K562 (cell line): Measurements from ENCODE around the gene OSBPL10. TPM values are rescaled to one million over a fixed set of nuclear protein-coding genes. Genes with fewer than 3 reads are reported as not detected.

ENCODE experiments used
- ATAC-seq: fragments of 200-7000 bp; cut with Tn5 transposase; 3 replicates; pipeline ENCODE4 v1.9.1; 2020; ENCODE audit warnings: moderate library complexity
- BruUV-seq: library from RNA; stranded (reverse); fragments of 400-500 nt; replicated peaks from 2 replicates; lab custom pipeline; 2021; lab: Mats Ljungman, UMichigan
- CTCF ChIA-PET: fragments of 300-600 bp; formaldehyde crosslinking; extraction: SDS; loops from one replicate; lab custom pipeline; 2021; ENCODE audit warnings: low intra/inter-chr PET ratio; lab: Yijun Ruan, JAX
- POLR2A ChIA-PET: fragments of 300-600, 350-650 bp; sonication (Branson Sonifier 250); formaldehyde crosslinking; extraction: SDS; loops from one replicate; lab custom pipeline; 2021; ENCODE audit warnings: antibody characterized with exemption, inconsistent platforms; lab: Yijun Ruan, JAX
- DNase-seq, 4 experiments: peaks; one replicate each; pipeline versions ENCODE4 v3.0.0 to v3.0.0-alpha.2; 2011 to 2018; ENCODE audit warnings: low spot score in 3 of 4, mixed read lengths in 3 of 4; ENCODE audit errors: extremely low read depth in 1 of 4
- FAIRE-seq: peaks from 2 replicates; lab custom pipeline; 2011; peaks lifted over from hg19 to GRCh38; lab: Jason Lieb, UNC
- H2AFZ ChIP-seq: 2 replicates; pipeline ENCODE4 v1.6.0; 2011; ENCODE audit warnings: low read depth, low read length, control low read depth, inconsistent platforms
- H3K27ac ChIP-seq: fragments of 200-600 bp; 3 replicates; pipeline ENCODE4 v1.8.0; 2011; ENCODE audit warnings: low read depth, mild to moderate bottlenecking, control low read depth, inconsistent platforms, low read length, moderate library complexity, mixed read lengths; ENCODE audit errors: extremely low read depth
- H3K27me3 ChIP-seq, 2 experiments: fragments of 300-600 bp in 1 of 2; 2 replicates in 1 of 2; 3 replicates in 1 of 2; pipeline versions ENCODE4 v1.6.0 to v1.8.0; 2011; ENCODE audit warnings: inconsistent platforms in 2 of 2, low read length in 2 of 2, mild to moderate bottlenecking in 1 of 2, mixed read lengths in 1 of 2, moderate library complexity in 1 of 2; ENCODE audit not compliant: control insufficient read depth in 2 of 2, insufficient read depth in 2 of 2
- H3K36me3 ChIP-seq: fragments of 300-600 bp; 3 replicates; pipeline ENCODE4 v1.8.0; 2011; ENCODE audit warnings: mild to moderate bottlenecking, low read length, inconsistent platforms; ENCODE audit not compliant: control insufficient read depth, insufficient read depth
- H3K4me1 ChIP-seq, 2 experiments: fragments of 200-600 bp in 1 of 2; replicated peaks in 1 of 2; 2 replicates in 1 of 2; 3 replicates in 1 of 2; pipeline versions ENCODE4 v1.5.1 to v1.8.0; 2011; ENCODE audit warnings: inconsistent platforms in 2 of 2, low read length in 2 of 2, mild to moderate bottlenecking in 1 of 2, mixed read lengths in 1 of 2, moderate library complexity in 1 of 2; ENCODE audit not compliant: control insufficient read depth in 2 of 2, insufficient read depth in 2 of 2
- H3K4me2 ChIP-seq: 2 replicates; pipeline ENCODE4 v1.6.1; 2011; ENCODE audit warnings: low read length, control low read depth, inconsistent platforms, mixed read lengths; ENCODE audit not compliant: insufficient read depth
- H3K4me3 ChIP-seq: fragments of 200-600 bp; sonication (generic), shearing (Covaris generic); 2 replicates; pipeline ENCODE4 v1.5.1; 2016; ENCODE audit warnings: control low read depth, inconsistent platforms
- H3K79me2 ChIP-seq: fragments of 200-600 bp; 3 replicates; pipeline ENCODE4 v1.8.0; 2011; ENCODE audit warnings: low read length, inconsistent platforms; ENCODE audit not compliant: control insufficient read depth, insufficient read depth
- H3K9ac ChIP-seq, 2 experiments: 2 replicates each; pipeline versions ENCODE4 v1.6.0 to v1.6.1; 2011; ENCODE audit warnings: low read depth in 2 of 2, low read length in 2 of 2, control low read depth in 1 of 2, inconsistent platforms in 1 of 2, mild to moderate bottlenecking in 1 of 2, mixed read lengths in 1 of 2; ENCODE audit not compliant: insufficient read depth in 1 of 2
- H3K9me1 ChIP-seq: one replicate; pipeline ENCODE4 v1.6.0; 2011; ENCODE audit warnings: inconsistent platforms, mild to moderate bottlenecking, low read length, moderate library complexity; ENCODE audit not compliant: control insufficient read depth, insufficient read depth
- H3K9me3 ChIP-seq: replicated peaks from 2 replicates; pipeline ENCODE4 v1.5.1; 2011; ENCODE audit warnings: low read depth, low read length, inconsistent platforms; ENCODE audit not compliant: control insufficient read depth, insufficient read depth
- H4K20me1 ChIP-seq: replicated peaks from 2 replicates; pipeline ENCODE4 v1.6.1; 2011; ENCODE audit warnings: low read length, inconsistent platforms, mixed read lengths; ENCODE audit not compliant: control insufficient read depth, insufficient read depth
- NEUROD1 ChIP-seq: fragments of 150-350 bp; IDR thresholded peaks from 2 replicates; pipeline ENCODE4 v1.6.1; 2014; ENCODE audit warnings: borderline replicate concordance, low read length, low read depth; ENCODE audit not compliant: partially characterized antibody
- POU5F1 ChIP-seq: fragments of 150-350 bp; IDR thresholded peaks from 2 replicates; pipeline ENCODE4 v1.6.1; 2014; ENCODE audit warnings: borderline replicate concordance, low read length, low read depth, mild to moderate bottlenecking; ENCODE audit not compliant: partially characterized antibody
- SRSF3 ChIP-seq: fragments of 200-400 bp; formaldehyde crosslinking; IDR thresholded peaks from 2 replicates; pipeline ENCODE4 v1.6.1; 2016; ENCODE audit warnings: mild to moderate bottlenecking, low read length, moderate library complexity; ENCODE audit not compliant: insufficient read depth
- TBP ChIP-seq: optimal IDR thresholded peaks from 2 replicates; pipeline ENCODE3; 2011; ENCODE audit warnings: low read depth, low read length, improper control_type of control experiment
- ZNF124 ChIP-seq: sonication (generic); formaldehyde crosslinking; IDR thresholded peaks from 2 replicates; pipeline ENCODE4 v1.8.1; 2022; ENCODE audit warnings: missing genetic modification reagents
- WGBS: fragments of 100-300 bp; shearing (Covaris generic); methylation state at CpG from one replicate; pipeline ENCODE4 v1.1.6; 2016; ENCODE audit warnings: low coverage, mixed read lengths; ENCODE audit not compliant: insufficient coverage; ENCODE audit errors: missing lambda C conversion rate; 5-methylcytosine and 5-hydroxymethylcytosine counted together
- in situ Hi-C: fragments of 300-500 bp; cut with MboI; formaldehyde crosslinking; loops from 4 replicates; pipeline ENCODE4 v1.15.0; 2018; ENCODE audit warnings: inconsistent platforms, mixed read lengths
- intact Hi-C: fragments of 100-400 bp; cut with micrococcal nuclease; formaldehyde crosslinking; loops from 2 replicates; pipeline ENCODE4 v1.14.2; 2022
- polyA plus RNA-seq, 8 experiments: library from polyadenylated mRNA; depleted of rRNA in 4 of 8; stranded (reverse) in 5 of 8; unstranded in 3 of 8; fragments of >200 nt; fragmentation: Nextera tagmentation in 2 of 8; fragmentation: Illumina TruSeq in 1 of 8; extraction: Ambion mirVana in 2 of 8; extraction: Trizol in 1 of 8; gene quantifications; 2 replicates each; pipeline versions ENCODE4 v1.2.1 to v1.2.3, GENCODE V29; 2011 to 2014; ENCODE audit warnings: inconsistent platforms in 1 of 8, missing spikeins in 1 of 8
- total RNA-seq, 7 experiments: library from RNA; depleted of rRNA in 6 of 7; stranded (reverse); fragments of >200 nt in 6 of 7; fragmentation: Illumina TruSeq in 2 of 7; extraction: Trizol in 2 of 7; gene quantifications; 2 replicates each; pipeline versions ENCODE4 v1.2.1 to v1.2.3, GENCODE V29; 2011 to 2021; ENCODE audit warnings: low replicate concordance in 1 of 7
- TF ChIP-seq, protein P1 (sequence below): fragments of 450-650 bp; IDR thresholded peaks from 2 replicates; pipeline ENCODE4 v1.6.1; 2017; ENCODE audit warnings: mild to moderate bottlenecking, moderate library complexity

OSBPL10 gene
- total and polyA plus RNA-seq, 9 of the 15 experiments (the other 6 are each of a cell fraction or from before 2014, with no cell fraction given), result 0.03 to 0.19 (median 0.14) TPM; not detected in 2

DNA sequence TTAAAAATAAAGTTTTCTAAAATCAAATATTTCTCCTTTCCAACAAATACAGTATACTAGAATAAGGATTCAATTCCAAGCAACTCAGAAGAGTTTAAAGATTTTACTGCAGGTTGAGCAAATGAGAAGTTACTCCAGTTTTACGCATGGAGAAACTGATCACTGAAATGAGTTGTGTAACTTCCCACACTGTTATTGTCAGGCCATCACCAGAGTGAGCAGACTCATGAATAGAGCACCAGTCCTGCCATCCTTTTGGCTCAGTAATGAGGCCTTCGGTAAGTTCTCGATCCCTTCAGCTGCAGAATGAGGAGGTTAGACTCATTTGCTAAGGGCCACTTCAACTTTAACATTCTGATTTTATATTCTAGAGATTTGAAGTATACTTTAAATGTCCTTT lies 48.1 kb downstream of the OSBPL10 start (continued):
- TF ChIP-seq ZNF124 (CRISPR knock-in tag) (no peak), SRSF3 (no peak), TBP (no peak)
- TF ChIP-seq, all 486 proteins: peak for 0

DNA sequence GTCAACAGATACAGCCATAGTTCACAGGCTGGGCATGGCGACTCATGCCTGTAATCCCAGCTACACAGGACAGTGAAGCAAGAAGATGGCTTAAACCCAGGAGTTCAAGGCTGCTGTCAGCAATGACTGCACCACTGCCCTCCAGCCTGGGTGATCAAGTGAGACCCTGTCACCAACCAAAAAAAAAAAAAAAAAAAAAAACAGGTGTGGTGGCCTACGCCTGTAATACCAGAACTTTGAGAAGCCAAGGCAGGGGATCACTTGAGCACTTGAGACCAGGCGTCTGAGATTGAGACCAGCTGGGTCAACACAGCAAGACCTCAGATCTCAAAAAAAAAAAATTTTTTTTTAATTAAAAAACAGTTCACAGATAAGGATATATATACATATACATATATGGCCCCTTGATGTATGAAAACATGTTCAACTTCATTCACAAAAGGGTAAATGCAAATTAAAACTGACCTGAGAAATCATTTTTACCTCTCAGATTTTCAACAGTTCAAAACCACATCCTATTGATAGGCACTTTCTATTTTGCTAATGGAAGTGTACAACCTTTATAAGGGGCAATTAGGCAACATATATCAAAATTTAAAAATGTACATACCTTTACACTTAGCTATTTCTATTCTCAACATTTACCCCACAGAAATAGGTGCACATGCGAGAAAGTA lies 51.1 kb downstream of the OSBPL10 start:
- Histone ChIP-seq H3K9me1 (no peaks in the 10 kb centered on the region), H3K27ac (no peak overlapping the region), H4K20me1 (no peaks in the 10 kb centered on the region), H3K9me3 (no peaks in the 10 kb centered on the region), H3K4me2 (no peak overlapping the region), H2AFZ (no peak overlapping the region), H3K9ac (no peak overlapping the region), H3K36me3 (no peaks in the 10 kb centered on the region), H3K4me1 (no peaks in the 10 kb centered on the region), H3K27me3 (no peaks in the 10 kb centered on the region; a peak in 2 of 5 replicates), H3K79me2 (no peaks in the 10 kb centered on the region), H3K4me3 (no peak overlapping the region)
- TF ChIP-seq, protein P1, sequence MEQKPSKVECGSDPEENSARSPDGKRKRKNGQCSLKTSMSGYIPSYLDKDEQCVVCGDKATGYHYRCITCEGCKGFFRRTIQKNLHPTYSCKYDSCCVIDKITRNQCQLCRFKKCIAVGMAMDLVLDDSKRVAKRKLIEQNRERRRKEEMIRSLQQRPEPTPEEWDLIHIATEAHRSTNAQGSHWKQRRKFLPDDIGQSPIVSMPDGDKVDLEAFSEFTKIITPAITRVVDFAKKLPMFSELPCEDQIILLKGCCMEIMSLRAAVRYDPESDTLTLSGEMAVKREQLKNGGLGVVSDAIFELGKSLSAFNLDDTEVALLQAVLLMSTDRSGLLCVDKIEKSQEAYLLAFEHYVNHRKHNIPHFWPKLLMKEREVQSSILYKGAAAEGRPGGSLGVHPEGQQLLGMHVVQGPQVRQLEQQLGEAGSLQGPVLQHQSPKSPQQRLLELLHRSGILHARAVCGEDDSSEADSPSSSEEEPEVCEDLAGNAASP, result no peak
- TF ChIP-seq POU5F1, result no peak
- no peak for TF ChIP-seq NEUROD1
- in situ Hi-C loops (no loop called here), intact Hi-C loops (no loop called here)
- ATAC-seq (no peak), FAIRE-seq (no peak), DNase-seq (no peak)
- no TSS peak for BruUV-seq
- ChIA-PET POLR2A (no interaction called here), CTCF (no interaction called here)
- WGBS, result 3% methylated on average over 4 of the region's 4 CpGs
